Kidney epithelial cell (primary cell): ENCODE measurements around the gene GRIK3. TPM values are rescaled to one million over a fixed set of nuclear protein-coding genes. Genes with fewer than 3 reads are reported as not detected.

Experiments
- DNase-seq: peaks from one replicate; pipeline ENCODE4 v3.0.0-alpha.2; 2010; ENCODE audit warnings: low read depth
- H3K27me3 ChIP-seq: 2 replicates; pipeline ENCODE4 v1.6.0; 2011; ENCODE audit warnings: low read length; ENCODE audit not compliant: control insufficient read depth, insufficient read depth
- H3K36me3 ChIP-seq: 2 replicates; pipeline ENCODE4 v1.5.1; 2011; ENCODE audit warnings: low read length; ENCODE audit not compliant: control insufficient read depth, insufficient read depth
- H3K4me3 ChIP-seq: 2 replicates; pipeline ENCODE4 v1.5.1; 2011; ENCODE audit warnings: low read depth, mild to moderate bottlenecking, control low read depth, low read length
- CTCF ChIP-seq: IDR thresholded peaks from 2 replicates; pipeline ENCODE4 v1.5.1; 2011; ENCODE audit warnings: mild to moderate bottlenecking, moderate library complexity, low read length, control low read depth, inconsistent platforms; ENCODE audit not compliant: insufficient read depth, poor library complexity, severe bottlenecking
- total RNA-seq: library from RNA; depleted of rRNA; stranded (reverse); fragments of >200 nt; gene quantifications from 2 replicates; pipeline ENCODE4 v1.2.3, GENCODE V29; 2015

GRIK3 gene
- total RNA-seq, 1 donor from 2014 or later = under 0.01 TPM

- Histone ChIP-seq H3K36me3 (no peaks in the 10 kb centered on the region), H3K27me3 (no peaks in the 10 kb centered on the region), H3K4me3 (no peak overlapping the region)
- DNase-seq = no peak
- no peak for TF ChIP-seq CTCF
Measured at GRCh38 chr1:36787312-36787913, 246.9 kb downstream of the GRIK3 start.

- no peak overlapping the region for H3K4me3 ChIP-seq
- H3K36me3 ChIP-seq = no peaks in the 10 kb centered on the region
- no peak for DNase-seq
- TF ChIP-seq CTCF = no peak
- no peaks in the 10 kb centered on the region for H3K27me3 ChIP-seq
Measured at GRCh38 chr1:36786425-36786824, 247.9 kb downstream of the GRIK3 start.

- no peak for DNase-seq
- TF ChIP-seq CTCF = no peak
- no peak overlapping the region for H3K4me3 ChIP-seq
- H3K27me3 ChIP-seq = no peaks in the 10 kb centered on the region
- H3K36me3 ChIP-seq = no peaks in the 10 kb centered on the region
Measured at GRCh38 chr1:36784147-36784859, 250.0 kb downstream of the GRIK3 start.

GRCh38 chr1:36783475-36783874, 250.8 kb downstream of the GRIK3 start:
- Histone ChIP-seq H3K4me3 (no peak overlapping the region), H3K36me3 (no peaks in the 10 kb centered on the region), H3K27me3 (no peaks in the 10 kb centered on the region)
- no peak for TF ChIP-seq CTCF
- DNase-seq = no peak

GRCh38 chr1:36782785-36783184, 251.5 kb downstream of the GRIK3 start:
- TF ChIP-seq CTCF = no peak

GRCh38 chr1:36782085-36782484, 252.2 kb downstream of the GRIK3 start:
- H3K27me3 ChIP-seq = peaks cover under 1% of the 10 kb centered on the region
- no peak overlapping the region for H3K4me3 ChIP-seq
- no peak for DNase-seq
- TF ChIP-seq CTCF = no peak
- no peaks in the 10 kb centered on the region for H3K36me3 ChIP-seq

More at GRCh38 chr1:36782785-36783184, 251.5 kb downstream of the GRIK3 start:
- no peak for DNase-seq
- no peak overlapping the region for H3K4me3 ChIP-seq
- H3K36me3 ChIP-seq = no peaks in the 10 kb centered on the region
- no peaks in the 10 kb centered on the region for H3K27me3 ChIP-seq
